Coronary artery (tissue), 2 donors: ENCODE data around the gene CES3.
"Not testable (repeated sequence)": the region's sequence is repeated elsewhere in the genome, so short reads cannot be mapped to it uniquely, and the experiment has no call there.

Source experiments
- DNase-seq: peaks from one replicate; pipeline ENCODE4 v3.0.0-alpha.2; 2017; ENCODE audit warnings: low spot score
- H3K27ac ChIP-seq, 2 donors: fragments of 200-600 bp; sonication (generic); one replicate each; pipeline ENCODE4 v1.5.1; 2016 to 2019
- H3K4me3 ChIP-seq: fragments of 200-600 bp; sonication (generic); 2 replicates; pipeline ENCODE4 v1.5.1; 2016; ENCODE audit warnings: mild to moderate bottlenecking, moderate library complexity
- TF ChIP-seq, protein P1 (sequence below): fragments of 200-600 bp; sonication (generic); IDR thresholded peaks from one replicate; pipeline ENCODE4 v1.5.1; 2019; ENCODE audit warnings: antibody characterized with exemption

CES3 gene

DNA sequence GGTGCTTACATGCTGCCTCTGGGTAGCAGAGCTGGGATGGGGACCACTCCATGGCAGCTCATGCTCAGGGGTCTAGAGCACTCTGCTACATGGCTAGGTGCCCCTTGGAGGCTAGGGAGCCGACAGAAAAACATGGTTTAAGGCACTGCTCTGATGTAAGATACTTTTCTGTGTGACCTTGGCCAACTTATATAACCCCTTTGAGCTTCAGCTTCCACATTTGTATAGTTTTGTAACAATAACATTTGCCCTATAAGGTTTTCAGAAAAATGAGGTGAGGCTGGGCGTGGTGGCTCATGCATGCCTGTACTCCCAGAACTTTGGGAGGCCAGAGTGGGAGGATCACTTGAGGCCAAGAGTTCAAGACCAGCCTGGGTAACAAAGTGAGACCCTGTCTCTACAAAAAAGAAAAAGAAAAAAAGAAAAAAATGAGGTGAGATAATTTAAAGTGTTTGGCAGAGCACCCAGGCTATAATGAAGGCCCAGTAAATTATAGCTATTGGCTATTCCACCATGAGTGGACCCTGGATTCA is 30.5 kb downstream of the CES3 start:
- TF ChIP-seq, protein P1, sequence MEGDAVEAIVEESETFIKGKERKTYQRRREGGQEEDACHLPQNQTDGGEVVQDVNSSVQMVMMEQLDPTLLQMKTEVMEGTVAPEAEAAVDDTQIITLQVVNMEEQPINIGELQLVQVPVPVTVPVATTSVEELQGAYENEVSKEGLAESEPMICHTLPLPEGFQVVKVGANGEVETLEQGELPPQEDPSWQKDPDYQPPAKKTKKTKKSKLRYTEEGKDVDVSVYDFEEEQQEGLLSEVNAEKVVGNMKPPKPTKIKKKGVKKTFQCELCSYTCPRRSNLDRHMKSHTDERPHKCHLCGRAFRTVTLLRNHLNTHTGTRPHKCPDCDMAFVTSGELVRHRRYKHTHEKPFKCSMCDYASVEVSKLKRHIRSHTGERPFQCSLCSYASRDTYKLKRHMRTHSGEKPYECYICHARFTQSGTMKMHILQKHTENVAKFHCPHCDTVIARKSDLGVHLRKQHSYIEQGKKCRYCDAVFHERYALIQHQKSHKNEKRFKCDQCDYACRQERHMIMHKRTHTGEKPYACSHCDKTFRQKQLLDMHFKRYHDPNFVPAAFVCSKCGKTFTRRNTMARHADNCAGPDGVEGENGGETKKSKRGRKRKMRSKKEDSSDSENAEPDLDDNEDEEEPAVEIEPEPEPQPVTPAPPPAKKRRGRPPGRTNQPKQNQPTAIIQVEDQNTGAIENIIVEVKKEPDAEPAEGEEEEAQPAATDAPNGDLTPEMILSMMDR: no peak
- Histone ChIP-seq H3K4me3 (no peak overlapping the region), H3K27ac (no peak overlapping the region)
- DNase-seq: no peak

DNA sequence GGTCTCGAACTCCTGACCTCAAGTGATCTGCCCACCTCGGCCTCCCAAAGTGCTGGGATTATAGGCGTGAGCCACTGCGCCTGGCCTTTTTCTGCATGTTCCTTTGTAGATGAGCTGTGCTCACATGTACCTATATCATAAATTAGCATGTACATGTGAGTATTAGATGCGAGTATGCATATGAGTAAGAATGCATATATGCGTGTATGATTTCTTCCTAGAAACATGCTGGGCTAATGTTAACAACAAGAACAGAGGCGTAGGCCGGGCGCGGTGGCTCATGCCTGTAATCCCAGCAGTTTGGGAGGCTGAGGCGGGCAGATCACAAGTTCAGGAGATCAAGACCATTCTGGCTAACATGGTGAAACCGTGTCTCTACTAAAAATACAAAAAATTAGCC is 32.5 kb downstream of the CES3 start:
- DNase-seq, H3K4me3 ChIP-seq, H3K27ac ChIP-seq: not testable (repeated sequence)

DNA sequence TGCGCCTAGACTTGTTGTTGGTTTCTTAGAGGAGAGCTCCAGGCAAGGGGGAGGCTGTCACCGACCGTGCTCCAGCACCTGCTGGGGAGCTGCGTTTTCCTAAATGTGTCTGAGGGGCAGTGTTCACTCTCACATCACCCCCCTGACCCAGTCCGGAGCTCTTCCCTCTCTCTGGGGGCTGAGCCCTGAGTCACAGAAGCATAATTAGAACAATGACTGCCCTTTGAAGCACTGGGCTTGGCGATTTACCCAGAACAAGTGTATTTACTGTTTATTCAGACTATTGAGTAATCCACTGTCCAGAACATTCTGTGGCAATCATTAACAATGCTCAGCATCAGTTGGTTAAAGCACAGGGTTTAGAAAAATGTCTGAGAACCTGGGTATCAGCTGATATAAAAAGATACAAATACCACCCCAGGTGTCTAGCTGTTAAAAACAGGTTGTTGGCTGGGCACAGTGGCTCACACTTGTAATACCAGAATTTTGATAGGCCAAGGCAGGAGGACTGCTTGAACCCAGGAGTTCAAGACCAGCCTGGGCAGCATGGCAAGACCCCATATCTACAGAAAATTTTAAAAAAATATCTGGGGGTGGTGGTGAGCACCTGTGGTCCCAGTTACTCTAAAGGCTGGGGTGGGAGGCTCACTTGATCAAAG is 35.4 kb downstream of the CES3 start:
- peak; percentile 87 for DNase-seq
- TF ChIP-seq, protein P1: no peak
- no peak overlapping the region for H3K4me3 ChIP-seq
- H3K27ac ChIP-seq: peak overlapping the region; percentile 84 to 89

DNA sequence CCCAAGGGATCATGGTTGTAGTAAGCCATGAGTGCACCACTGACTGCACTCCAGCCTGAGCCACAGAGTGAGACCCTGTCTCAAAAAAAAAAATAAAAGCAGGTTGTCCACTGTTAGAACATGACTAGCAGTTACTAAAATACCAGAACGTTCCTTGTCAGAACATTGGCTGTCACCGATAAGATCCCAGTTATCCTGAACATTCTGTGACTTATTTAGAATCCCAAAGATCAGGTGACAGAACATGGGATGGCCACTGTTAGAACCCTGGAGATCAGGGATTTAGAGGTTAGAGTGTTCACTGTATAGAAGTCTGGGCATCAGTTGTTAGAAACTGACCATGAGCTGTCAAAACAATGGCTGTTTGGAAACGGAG is 35.9 kb downstream of the CES3 start:
- peak overlapping the region; percentile 84 to 89 for H3K27ac ChIP-seq
- H3K4me3 ChIP-seq: no peak overlapping the region
- no peak for DNase-seq
- TF ChIP-seq, protein P1: no peak

DNA sequence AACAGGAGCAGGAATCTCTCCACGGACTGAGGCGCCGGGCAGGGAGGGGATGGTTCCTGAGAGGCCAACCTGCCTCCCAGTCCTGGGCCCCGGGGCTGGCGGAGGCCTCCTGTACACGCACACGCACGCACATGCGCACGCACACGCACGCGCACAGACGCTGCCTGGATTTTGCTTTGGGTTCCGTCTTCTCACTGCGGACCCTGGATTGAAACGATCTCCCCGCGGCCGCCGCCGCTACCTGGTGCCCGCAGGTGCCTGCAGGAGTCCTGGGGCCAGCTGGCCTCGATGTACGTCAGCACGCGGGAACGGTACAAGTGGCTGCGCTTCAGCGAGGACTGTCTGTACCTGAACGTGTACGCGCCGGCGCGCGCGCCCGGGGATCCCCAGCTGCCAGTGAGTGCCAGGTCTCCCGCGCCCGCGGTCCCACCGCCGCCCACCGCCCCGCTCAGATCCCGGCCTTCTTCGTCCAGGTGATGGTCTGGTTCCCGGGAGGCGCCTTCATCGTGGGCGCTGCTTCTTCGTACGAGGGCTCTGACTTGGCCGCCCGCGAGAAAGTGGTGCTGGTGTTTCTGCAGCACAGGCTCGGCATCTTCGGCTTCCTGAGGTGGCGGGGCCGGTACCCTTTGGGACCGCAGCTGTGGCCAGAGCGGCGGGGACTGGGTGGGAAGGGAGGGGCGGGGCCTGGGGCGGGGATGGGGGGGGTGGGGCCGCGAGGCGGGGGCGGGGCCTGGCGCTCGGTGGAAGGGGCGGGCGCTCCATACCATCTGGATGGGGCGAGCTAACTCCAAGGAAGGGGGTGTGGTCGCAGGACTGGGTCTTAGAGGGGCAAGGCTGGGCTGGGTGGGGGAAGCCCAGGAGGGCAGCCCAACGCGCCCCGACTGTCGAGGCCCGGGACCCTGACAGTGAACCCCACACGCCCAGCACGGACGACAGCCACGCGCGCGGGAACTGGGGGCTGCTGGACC is 39.6 kb downstream of the CES3 start:
- TF ChIP-seq, protein P1: no peak
- peak overlapping the region; percentile 68 for H3K4me3 ChIP-seq
- H3K27ac ChIP-seq: peak overlapping the region; percentile 71 to 80
- no peak for DNase-seq

DNA sequence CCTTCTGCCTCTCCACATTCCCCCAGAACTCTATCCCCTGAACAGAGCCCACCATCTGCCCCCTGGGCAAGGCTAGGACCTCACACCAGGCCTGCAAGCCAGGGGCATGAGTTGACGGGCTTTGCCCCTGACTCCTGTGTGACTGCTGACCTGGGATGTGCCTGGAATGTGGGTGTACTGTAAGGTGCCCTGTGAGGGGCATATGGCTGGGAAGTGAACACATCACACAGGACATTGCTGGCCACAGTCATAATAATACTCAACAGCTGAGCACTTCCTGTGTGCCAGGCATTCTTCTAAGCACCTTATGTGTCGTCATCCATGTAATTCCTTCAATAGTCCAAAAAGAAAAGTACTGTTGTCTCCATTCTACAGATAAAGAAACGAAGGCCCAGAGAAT is 40.7 kb downstream of the CES3 start:
- Histone ChIP-seq H3K27ac (no peak overlapping the region), H3K4me3 (peak overlapping the region; percentile 68)

More for the DNA sequence above, 40.7 kb downstream of the CES3 start:
- no peak for DNase-seq
- TF ChIP-seq, protein P1: no peak
